GM19463 (cell line): Measurements from ENCODE around the gene PTPRB.

ENCODE experiments used
- ATAC-seq: cut with Tn5 transposase; IDR thresholded peaks from one replicate; pipeline ENCODE4 v1.9.1; 2021; ENCODE audit warnings: mild to moderate bottlenecking, moderate library complexity; ENCODE audit not compliant: unreplicated experiment

PTPRB gene

DNA sequence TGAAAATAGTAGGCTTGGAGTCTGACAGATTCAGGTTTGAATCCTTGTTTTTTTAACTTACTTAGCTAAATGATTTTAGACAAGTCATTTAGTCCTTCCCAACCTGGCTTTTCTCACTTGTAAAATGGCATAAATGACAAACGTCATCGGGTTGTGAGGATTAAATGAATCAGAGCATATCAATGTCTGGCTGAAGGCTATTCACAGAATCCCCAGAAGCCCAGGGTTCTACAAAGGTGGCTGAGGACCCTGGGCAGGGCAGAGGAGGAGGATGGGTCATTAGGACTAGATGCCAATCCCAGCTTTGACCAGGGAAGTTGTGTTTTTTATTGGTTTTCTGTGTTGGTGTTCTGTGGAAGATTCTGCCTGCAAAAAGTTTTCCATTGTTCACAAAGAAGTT lies 7.6 kb upstream of the PTPRB start:
- ATAC-seq: no peak

DNA sequence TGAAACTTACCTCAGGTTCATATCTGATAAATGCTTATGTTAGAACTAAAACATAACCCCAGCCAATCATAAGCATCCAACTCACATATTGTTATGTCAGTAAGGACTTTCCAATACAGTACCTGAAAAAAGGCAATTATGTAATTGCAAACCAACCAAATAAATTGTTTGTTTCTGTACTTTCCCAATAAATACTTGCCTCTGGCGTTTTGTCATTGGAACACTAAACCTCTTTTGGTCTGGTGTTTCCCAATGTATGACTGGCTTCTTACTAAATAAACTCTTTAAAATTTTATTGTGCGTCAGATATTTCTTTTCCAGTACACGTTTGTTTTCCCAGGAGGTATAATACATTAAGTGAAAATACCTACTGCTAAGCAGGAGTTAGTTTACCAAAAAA lies 6.7 kb upstream of the PTPRB start:
- ATAC-seq: no peak

DNA sequence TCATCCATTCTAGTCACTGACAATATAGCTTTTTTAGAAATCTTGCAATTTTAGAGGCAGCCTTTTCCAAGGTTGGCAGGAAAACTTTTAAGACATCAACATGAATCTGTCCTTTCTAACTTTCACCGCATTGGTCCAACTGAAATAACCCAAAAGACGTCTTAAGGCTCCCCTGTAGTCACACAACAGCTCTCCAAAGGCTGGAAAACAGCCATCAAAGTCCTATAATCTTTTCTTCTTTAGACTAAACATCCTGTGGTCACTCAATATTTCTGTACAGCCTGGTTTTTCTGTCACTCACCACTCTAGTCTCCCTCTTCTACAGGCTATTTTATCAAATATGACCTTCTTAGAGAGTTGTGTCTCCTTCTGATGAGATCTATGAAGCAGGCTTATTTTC lies 4.5 kb upstream of the PTPRB start:
- ATAC-seq: no peak

DNA sequence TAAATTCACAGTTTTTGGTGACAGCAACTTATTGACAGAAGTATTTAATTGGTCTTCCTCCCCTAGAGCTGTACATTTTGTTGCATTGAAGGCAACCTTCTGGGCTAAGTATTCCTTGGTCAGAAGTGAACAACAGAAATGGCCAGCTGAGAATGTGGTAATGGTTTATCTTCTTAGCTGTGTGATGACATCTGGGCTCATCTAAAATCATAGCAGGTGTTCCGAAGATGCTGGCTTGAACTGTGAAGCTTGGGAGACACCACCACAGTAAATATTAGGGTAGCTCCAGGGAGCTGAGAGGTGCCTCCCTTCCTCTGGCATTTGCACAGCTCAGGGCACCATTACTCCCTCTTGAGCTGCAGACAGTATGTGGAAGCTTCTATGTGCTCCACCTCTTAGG lies 3.7 kb upstream of the PTPRB start:
- no peak for ATAC-seq

DNA sequence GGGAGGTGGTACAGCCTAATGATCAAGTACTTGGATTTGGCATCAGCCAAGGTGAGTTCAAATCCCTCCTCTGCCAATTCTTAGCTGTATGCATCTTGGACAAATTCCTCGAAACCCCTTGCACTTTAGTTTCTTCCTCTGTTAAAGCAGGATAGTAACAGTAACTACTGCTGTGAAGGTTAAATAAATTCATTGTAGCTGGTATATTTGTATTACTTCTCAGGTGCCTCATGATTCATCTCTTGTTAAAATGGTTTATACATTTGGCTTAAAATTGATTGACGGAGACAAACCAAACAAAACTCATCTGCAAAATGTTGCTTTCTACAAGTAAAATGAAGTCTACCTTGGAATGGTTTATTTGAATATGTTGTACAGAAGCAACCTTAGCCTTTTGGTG lies 2.3 kb upstream of the PTPRB start:
- no peak for ATAC-seq

DNA sequence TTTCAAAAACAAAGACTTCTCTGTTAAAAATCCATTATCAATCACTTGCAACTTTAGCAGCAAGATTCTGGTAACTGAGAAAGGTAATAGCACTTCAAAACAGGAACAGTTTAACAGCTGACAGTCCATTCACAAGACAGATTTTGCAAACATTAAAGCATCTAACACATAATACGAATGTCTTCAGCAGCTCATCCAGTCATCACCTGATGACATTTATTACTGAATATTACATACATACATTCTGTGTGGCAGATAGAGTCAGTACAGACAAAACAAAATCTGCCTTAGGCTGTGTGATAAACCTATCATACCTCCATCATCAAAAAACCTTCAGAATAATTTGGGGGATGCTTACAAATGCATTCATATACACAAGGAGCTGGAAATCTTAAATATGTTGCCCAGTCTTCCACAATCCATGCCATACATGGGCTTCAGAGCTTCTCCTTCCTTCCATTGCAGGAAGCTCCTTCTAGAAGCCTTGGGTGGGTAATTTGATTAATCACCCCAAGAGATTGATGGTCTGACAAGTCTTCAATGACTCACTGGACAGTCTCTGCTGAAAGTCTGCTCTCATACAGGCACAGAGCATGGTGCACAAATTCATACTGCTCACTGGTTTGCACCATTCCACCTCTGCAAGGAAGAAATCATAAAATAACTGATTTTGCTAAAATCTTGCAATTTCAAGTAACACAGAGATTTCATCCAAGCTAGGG lies 1.6 kb upstream of the PTPRB start:
- ATAC-seq: no peak

DNA sequence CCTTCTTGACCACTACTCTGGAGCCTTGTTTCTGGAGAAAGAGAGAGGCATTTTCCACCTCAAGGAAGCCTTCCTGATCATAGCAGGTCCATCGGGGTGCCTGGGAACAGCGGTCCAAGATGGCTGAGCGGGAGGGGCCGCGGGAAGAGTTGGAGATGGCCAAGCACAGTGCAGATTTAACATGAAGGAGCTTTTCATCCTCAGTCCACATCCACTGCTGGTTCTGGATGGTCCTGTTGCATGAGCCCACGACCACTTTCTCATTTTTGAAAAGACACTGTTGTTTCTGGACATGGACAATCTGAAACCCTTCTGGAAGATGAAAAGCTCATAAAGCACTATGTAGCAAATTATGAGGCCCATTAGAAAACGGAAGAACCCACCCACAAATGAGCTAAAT lies 1.5 kb downstream of the PTPRB start:
- ATAC-seq: no peak

DNA sequence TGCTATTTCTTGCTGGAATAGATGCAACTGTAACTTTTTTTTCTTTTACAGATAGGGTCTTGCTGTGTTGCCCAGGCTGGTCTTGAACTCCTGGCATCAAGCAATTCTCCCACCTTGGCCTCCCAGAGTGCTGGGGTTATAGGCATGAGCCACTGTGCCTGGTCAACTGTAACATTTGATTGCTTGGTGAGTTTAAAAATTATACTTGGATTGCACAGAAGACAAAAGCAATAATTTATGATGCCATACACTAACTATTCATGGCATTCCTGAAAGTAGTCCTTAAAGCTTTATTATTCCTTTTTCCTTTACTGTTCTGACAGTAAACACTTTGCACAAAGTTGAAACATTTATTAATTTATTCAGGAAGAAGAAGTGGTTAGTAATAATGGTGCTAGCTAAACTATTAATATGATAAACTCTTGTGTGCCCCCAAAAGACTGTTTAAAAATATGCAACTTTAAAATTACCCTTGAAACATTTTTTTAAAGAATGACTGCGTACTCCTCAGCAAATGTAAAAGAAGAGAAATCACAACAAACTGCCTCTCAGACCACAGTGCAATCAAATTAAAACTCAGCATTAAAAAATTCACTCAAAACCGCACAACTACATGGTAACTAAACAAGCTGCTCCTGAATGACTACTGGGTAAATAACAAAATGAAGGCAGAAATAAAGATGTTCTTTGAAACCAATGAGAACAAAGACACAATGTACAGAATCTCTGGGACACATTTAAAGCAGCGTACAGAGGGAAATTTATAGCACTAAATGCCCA lies 8.3 kb downstream of the PTPRB start:
- ATAC-seq: no peak

DNA sequence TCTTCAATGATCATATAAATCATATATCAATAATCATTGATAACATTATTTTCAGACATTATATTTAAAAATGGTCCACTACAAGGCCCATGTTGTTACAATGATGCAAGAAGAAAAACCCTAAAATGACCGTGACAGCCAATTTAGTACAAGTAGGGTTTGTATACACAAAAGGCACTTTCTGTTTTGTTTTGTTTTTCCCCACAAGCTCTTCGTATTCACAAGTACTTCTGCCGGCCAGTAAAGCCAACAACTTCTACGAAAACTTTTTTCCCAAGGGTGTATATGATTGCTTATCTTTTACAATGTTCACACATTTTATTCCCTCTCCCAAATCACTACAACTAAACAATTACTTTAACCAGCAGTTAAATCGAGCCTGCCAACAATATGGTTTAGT lies 9.6 kb downstream of the PTPRB start:
- ATAC-seq: no peak

DNA sequence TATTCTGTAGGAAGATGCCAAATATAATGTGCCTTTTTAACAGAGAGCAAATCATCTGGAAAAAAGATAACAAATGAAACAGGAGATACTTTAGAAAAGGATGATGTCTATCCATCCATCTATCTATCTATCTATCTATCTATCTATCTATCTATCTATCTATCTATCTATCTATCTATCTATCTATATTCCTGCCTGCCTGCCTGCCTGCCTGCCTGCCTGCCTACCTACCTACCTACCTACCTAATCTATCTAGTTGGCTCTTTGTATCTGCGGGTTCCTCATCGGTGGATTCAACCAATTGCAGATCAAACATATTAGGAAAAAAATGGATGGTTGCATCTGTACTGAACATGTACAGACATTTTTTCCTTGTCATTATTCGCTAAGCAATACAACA lies 11.0 kb downstream of the PTPRB start:
- no peak for ATAC-seq

DNA sequence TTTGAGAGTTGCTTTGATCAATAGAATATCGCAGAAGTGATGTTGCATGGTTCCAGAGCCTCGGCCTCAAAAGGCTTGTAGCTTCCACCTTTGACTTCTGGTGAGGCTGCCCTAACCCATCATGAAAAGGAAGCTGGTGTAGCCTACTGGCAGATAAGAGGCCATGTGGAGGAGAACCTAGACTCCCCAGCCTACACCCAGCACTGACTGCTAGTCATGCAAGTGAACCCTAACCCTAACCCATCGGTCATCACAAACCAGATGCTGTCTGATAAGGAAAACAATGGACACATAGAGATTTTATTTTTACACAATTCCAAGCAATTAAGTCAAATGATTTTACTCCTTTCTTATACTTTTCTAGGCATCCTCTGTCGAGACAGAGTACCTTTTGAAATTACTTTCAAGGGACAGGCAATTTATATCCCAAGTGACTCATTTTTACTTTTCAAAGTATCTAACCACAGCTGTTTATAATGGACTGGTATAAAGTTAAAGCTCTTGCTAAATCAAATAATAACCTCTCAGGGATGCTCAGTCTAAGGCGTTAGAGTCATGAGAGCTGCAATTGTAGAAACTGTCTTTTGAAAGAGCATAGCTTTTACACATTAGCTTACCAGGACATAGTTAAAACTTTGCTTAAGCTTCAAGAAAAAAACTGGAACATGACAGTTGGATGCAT lies 17.6 kb downstream of the PTPRB start:
- ATAC-seq: no peak

DNA sequence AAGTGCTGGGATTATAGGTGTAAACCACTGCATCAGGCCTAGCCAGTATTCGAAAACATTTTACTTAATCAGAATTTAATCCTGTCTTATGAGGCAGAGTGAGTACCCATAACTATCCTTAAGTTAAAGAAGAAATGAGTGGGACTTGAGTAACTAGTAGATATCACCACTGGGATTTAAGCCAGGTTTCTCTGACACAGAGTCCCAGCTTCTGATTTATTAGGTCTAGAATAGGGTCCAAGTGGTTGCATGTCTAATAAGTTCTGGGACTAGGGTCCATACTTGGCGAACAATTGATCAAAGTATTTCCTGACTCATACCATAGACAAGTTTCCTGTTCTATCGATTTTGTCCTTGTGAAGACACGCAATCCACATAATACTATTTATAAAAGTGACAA lies 18.9 kb downstream of the PTPRB start:
- ATAC-seq: no peak

DNA sequence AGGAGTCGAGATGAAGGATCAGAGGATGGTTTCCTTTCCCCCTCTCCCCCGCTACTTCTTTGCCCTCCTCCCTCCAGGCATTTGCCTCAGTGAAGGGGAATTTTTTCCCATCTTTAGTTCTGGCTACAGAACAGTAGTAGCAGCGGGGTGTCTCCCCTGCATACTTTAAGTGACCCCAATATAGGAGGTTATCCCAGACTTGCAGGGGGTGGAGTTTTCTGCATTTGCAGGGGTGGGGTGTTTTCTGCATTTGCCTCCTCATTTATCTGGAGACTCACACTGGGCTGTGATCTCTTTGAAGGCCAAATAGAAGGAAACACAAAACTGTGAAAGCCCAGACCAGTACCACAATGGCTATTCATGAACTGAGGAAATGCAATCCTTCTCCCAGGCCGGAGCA lies 19.8 kb downstream of the PTPRB start:
- ATAC-seq: no peak

DNA sequence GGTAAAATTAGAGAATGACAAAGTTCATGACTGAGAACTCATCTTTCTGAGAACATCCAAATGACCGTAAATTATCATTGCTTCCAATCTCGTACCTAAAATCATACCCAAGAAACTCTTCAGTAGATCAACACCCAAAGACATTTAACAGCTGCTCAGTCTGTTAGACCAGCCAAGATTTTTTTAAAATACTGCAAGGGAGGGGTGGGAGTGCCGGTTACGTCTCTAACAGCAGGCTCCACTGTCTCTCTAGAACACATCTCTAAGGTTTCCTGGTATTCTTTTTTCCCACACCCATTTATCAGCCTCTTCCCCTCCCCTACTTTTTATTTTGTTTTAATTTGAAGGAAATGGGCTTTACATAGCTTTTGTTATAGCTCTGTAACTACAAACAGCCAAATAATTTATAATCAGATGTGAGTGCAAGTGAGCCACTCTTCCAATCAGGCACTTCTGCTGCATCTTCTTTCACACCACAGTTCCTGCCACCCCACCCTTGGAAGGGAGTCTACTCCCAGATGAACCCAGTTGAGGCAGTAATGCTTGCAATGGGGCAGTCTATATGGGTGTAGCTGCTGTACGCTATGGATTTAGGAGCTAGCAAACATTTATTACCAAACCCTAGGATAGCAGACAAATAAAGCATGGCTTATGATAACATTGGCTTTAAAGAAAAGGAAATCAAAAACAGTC lies 21.9 kb downstream of the PTPRB start:
- ATAC-seq: no peak

DNA sequence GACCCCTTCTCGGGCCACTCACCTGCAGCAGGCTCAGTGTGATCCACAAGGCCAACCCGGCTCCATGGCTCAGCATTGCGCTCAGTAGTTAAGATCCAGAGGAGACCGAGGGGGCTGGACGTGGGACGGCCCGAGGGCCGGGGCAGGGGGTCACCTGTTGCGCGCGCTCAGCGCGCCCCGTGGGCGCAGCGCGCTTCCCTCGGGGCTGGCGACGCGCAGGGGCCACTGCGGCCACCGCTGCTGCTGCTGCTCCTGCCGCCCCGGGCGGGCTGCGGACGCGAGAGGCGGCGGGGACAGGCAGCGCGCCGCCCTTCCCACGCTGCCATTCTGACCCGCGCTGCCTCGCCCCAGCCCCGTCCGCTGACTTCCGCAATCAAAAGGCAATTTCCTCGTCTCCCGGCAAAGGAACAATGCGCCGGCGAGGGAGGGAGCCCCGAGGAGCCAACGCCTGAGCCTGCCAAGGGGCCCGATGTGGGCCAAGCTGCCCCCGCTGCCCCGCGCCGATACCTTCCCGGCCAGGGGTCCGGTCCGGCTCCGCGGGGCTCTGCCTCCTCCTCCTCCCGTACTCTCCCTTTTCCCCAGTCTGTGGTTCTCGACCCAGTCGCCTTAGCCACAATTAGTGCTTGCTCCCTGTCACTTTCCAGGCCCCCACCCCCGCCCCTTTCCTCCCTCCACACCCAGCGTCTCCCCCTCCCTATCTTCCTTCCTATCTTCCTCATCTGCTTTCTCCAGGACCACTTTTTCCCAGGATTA lies 27.3 kb downstream of the PTPRB start:
- no peak for ATAC-seq

DNA sequence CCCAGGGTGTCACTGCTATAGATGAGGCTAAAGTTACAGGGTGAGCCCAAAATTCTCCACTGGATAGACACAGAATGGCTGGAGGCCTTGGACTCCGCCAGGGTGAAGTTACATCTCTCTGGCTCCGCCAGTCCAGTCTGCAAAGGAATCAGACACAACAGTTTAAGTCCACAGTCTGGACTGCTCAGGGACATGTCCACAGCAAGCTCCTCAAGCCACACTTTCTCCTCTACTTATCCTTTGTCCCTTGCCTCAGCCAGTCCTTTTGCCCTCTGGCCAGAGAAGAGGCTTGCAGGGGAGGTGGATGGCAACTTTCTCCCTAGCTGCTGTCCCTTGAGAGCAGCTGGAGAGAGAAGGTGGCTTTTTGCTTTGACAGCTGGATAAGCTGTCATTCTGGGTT lies 28.0 kb downstream of the PTPRB start:
- no peak for ATAC-seq

DNA sequence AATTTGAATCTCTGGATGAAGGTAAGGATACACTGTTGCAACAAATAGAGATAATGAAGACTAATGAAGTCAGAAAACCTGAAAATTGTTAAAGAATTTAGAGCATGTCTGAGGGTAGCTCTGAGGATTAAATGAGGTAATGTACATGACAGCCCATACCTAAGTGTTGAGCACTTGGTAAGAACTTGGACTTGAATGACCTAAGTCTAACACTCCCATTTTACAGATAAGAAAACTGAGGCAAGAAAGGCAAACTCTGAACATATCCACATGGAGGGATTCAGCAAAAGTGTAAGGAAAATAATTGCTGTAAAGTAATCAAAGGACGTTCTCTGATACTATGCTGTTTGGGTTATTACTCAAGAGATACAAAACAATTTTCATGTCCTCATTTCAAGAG lies 29.0 kb downstream of the PTPRB start:
- ATAC-seq: no peak

DNA sequence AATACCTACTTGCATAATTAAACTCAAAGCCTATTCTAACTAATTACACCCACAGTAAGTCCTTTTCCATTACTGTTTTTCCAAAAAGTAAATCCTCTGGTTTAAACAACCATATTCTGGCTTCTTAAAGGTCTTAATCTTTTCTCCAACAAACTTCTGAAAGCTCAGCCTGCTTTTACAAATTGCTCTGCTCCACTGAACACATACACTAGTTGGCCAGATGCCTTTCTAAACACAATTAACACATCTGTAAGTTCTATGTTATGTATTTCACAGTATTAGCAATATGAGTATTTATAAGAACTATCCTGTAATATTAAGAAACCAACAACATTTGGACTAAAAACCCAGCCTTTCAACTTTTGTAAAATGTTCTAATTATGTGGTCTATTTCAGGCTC lies 30.1 kb downstream of the PTPRB start:
- no peak for ATAC-seq

DNA sequence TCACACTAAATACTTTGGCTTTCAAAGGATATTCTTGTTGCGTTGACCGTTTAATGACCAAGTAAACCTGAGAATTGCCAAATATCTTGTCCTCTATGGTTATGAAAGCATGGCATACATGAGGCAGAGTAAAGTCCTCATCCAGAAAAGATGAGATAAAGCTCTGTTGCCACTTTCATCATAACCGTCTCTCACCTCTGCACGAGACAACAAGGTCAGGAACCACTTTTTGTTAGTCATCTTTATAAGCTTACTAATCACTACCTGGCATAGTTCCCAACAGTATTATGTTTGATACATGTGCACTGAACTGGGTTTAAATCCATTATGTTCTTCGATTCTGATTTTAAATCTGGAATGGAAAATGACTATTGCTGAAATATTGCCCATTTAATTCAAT lies 31.3 kb downstream of the PTPRB start:
- no peak for ATAC-seq

DNA sequence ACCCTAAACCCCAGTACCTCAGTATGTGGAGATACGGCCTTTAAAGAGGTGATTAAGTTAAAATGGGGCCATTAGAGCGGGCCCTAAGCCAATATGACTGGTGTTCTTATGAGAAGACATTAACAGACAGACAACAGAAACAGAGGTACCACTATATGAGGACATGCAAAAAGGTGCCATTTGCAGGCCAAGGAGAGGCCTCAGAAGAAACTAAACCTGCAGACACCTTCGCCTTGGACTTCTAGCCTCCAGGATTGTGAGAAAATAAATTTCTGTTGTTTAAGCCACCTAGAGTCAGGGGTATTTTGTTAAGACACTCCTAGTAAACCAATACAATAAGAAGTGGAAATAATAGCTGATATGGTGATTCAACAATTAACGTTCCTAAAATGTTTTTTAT lies 32.6 kb downstream of the PTPRB start:
- no peak for ATAC-seq

DNA sequence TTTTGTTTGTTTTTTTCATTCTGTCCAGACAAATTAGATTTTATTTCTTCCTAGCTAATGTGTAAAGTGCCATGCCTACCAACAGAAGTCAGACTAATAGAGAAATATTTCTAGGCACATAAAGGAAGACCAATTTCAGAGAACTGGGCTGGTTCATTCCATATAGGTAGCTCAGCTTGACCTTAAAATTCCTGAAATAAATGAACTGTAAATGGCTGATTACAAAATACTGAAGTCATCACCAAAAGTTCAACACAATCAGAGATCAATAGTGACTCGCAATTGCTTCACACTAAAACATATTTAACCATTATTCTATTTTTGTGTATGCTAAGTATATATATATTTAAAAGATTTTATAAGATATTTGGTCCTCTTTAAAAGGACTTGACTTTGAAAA lies 34.2 kb downstream of the PTPRB start:
- ATAC-seq: no peak
